Epithelial cell of proximal tubule (primary cell): ENCODE data around the gene PREX1. TPM values are rescaled to one million over a fixed set of nuclear protein-coding genes. Genes with fewer than 3 reads are reported as not detected.
"Not testable (repeated sequence)": the region's sequence is repeated elsewhere in the genome, so short reads cannot be mapped to it uniquely, and the experiment has no call there.

Source experiments
- DNase-seq: peaks from one replicate; pipeline ENCODE4 v3.0.0-alpha.2; 2011; ENCODE audit warnings: low read depth
- H3K4me3 ChIP-seq: 2 replicates; pipeline ENCODE4 v1.5.1; 2011; ENCODE audit warnings: low read depth, mild to moderate bottlenecking, low read length
- total RNA-seq: library from RNA; depleted of rRNA; stranded (reverse); fragments of >200 nt; gene quantifications from 2 replicates; pipeline ENCODE4 v1.2.3, GENCODE V29; 2015
- TF ChIP-seq, protein P1 (sequence below): conservative IDR thresholded peaks from 2 replicates; pipeline ENCODE4 v1.5.1; 2012; ENCODE audit warnings: low read depth, mild to moderate bottlenecking, low read length

The PREX1 gene, protein sequence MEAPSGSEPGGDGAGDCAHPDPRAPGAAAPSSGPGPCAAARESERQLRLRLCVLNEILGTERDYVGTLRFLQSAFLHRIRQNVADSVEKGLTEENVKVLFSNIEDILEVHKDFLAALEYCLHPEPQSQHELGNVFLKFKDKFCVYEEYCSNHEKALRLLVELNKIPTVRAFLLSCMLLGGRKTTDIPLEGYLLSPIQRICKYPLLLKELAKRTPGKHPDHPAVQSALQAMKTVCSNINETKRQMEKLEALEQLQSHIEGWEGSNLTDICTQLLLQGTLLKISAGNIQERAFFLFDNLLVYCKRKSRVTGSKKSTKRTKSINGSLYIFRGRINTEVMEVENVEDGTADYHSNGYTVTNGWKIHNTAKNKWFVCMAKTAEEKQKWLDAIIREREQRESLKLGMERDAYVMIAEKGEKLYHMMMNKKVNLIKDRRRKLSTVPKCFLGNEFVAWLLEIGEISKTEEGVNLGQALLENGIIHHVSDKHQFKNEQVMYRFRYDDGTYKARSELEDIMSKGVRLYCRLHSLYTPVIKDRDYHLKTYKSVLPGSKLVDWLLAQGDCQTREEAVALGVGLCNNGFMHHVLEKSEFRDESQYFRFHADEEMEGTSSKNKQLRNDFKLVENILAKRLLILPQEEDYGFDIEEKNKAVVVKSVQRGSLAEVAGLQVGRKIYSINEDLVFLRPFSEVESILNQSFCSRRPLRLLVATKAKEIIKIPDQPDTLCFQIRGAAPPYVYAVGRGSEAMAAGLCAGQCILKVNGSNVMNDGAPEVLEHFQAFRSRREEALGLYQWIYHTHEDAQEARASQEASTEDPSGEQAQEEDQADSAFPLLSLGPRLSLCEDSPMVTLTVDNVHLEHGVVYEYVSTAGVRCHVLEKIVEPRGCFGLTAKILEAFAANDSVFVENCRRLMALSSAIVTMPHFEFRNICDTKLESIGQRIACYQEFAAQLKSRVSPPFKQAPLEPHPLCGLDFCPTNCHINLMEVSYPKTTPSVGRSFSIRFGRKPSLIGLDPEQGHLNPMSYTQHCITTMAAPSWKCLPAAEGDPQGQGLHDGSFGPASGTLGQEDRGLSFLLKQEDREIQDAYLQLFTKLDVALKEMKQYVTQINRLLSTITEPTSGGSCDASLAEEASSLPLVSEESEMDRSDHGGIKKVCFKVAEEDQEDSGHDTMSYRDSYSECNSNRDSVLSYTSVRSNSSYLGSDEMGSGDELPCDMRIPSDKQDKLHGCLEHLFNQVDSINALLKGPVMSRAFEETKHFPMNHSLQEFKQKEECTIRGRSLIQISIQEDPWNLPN (N-terminal part only)
- total RNA-seq: 4.7 and 9.4 TPM in 2 replicates

DNA sequence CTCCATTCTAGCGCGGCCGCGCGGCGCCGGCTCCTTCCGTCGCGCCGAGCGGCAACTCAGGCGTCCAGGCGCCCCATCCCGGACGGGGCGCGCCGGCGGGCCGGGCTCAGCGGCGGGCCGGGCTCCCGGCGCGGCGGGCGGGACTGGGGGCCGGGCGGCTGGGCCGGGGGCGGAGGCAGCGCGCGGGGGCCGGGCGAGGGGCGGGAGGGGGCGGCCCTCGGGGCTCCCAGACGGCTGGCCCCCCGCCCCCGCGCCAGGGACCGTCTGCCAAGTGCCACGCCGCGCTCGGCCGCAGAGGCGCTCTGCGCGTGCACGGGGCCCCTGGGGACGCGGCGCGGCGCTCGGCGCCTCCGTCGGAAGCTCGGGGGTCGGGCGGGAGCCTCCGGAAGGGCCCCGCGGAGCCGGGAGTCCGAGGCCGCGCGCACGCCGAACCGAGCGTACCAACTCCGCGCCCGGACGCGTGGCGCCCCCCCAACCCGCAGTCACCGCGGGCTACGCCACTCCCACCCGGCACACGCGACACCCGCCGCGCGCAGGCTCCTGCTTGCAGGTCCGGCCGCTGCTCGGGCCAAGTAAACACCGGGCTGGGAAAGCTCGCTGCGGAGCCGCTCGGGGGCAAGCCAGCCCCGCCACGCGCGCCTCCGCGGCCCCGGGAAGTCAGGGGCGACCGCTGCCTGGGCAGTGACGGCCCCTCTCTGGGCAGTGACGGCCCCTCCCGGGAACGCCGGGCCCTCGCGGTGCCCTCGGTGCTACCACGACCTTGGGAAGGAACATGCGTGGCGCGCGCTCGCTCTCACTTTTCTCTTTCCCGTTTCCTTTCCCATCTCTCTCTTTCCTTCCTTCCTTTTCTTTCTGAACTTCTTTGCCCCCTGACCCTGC is at the start of gene PREX1:
TSS of gene PREX1 (minus strand) at position 145 of the 879 bp plus-strand sequence. CDS start at position 6, 139 bp downstream.
- H3K4me3 ChIP-seq: peak within 1 kb of the TSS; percentile 21
- TF ChIP-seq, protein P1, sequence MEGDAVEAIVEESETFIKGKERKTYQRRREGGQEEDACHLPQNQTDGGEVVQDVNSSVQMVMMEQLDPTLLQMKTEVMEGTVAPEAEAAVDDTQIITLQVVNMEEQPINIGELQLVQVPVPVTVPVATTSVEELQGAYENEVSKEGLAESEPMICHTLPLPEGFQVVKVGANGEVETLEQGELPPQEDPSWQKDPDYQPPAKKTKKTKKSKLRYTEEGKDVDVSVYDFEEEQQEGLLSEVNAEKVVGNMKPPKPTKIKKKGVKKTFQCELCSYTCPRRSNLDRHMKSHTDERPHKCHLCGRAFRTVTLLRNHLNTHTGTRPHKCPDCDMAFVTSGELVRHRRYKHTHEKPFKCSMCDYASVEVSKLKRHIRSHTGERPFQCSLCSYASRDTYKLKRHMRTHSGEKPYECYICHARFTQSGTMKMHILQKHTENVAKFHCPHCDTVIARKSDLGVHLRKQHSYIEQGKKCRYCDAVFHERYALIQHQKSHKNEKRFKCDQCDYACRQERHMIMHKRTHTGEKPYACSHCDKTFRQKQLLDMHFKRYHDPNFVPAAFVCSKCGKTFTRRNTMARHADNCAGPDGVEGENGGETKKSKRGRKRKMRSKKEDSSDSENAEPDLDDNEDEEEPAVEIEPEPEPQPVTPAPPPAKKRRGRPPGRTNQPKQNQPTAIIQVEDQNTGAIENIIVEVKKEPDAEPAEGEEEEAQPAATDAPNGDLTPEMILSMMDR: no peak
- DNase-seq: no peak

DNA sequence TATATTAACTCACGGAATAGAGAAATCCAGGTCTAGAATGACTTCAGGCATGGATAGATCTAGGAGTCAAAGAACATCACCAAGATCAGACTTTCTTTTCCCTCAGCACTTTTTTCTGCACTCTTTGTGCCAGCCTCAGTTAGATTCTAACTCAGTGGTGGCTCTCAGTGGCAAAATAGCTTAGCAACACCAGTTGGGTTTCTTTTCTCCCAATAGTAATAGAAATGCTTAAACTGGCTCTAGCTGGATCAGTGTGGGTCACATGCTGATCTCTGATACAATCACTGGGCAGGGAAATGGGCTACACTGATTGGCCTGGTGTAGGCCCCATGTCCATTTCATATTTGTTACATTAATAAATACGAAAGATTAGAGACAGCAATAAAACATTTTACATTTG is 49.5 kb upstream of the PREX1 start:
- no peak overlapping the region for H3K4me3 ChIP-seq
- no peak for DNase-seq
- TF ChIP-seq, protein P1: no peak

DNA sequence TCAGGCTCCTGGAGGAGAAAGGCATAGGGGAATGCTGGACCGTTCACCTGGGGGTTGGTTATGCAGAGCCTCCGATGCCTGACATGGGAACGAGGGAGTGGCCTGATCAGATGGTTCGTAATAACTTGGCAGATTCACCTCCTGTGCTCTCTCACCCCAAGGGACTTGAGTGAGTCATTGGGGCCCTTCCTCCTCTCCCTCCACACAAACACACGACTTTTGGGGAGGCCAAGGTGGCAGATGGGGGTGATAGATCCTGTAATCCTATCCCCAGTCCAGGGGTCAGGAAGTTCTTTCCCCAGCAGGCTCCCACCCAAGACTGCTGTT is 48.1 kb upstream of the PREX1 start:
- no peak overlapping the region for H3K4me3 ChIP-seq
- DNase-seq: no peak
- TF ChIP-seq, protein P1: no peak

DNA sequence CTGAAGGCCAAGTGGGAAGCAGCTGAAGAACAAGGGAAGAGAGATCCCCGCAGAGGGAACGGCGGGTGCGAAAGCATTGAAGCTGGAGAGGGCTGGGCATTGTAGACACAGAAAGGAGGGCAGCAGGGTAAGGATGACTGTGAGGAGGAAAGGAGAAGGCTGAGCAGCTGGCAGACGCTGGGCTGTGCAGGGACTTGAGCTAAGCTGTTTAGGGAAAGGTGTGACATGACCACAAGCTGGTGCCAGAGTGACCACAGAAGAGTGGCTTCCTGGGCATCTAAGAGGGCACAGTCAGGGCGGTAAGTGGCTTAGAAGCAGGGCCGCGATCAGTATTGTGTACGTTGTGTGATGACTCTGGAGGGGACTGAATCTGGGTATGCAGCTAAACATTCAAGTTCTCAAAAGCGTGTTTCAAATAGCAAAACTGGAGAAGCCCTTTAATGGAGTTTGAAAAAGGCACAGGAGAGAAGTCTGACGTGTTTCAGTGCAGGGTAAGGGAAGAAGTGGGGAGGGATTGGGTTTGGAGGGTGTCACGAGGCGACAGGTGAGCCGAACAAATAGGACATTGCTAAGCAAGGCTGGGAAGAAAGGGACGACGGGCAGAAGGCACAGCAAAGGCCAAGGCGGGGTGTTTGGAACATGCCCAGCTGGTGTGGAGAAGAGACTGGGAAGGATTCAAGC is 47.6 kb upstream of the PREX1 start:
- TF ChIP-seq, protein P1: no peak
- H3K4me3 ChIP-seq: no peak overlapping the region
- no peak for DNase-seq

DNA sequence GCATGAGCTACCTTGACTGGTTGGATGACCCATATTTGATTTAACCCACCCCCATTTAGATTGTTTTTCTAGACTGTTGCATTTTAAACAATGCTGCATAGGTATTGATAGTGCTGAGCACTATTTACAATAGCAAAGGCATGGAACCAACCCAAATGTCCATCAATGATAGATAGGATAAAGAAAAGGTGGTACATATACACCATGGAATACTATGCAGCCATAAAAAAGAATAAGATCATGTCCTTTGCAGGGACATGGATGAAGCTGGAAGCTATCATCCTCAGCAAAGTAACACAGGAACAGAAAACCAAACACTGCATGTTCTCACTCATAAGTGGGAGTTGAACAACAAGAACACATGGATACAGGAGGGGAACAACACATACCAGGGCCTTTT is 41.6 kb upstream of the PREX1 start:
- DNase-seq, H3K4me3 ChIP-seq: not testable (repeated sequence)

DNA sequence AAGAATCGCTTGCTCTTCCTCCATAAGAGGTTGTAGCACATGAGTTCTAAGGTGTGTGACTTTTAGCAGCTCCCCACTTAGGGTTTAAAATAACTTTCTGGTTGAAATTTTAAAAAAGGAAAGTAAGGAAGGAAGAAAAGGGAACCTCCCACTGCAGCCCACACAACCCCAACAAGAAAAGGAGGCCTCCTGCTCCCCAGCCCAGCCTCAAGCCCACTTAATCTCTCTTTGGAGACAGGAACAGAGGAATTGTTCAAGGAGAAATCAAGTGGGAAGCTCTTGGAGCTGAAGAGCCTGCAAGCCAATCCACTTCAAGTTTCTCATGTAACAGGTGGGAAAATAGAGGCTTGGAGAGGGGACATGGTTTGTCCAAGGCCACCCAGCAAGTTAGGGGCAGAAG is 39.1 kb upstream of the PREX1 start:
- TF ChIP-seq, protein P1: no peak
- DNase-seq: no peak
- no peak overlapping the region for H3K4me3 ChIP-seq
